Measurements from ENCODE around the gene HAUS7.

The HAUS7 gene

DNA sequence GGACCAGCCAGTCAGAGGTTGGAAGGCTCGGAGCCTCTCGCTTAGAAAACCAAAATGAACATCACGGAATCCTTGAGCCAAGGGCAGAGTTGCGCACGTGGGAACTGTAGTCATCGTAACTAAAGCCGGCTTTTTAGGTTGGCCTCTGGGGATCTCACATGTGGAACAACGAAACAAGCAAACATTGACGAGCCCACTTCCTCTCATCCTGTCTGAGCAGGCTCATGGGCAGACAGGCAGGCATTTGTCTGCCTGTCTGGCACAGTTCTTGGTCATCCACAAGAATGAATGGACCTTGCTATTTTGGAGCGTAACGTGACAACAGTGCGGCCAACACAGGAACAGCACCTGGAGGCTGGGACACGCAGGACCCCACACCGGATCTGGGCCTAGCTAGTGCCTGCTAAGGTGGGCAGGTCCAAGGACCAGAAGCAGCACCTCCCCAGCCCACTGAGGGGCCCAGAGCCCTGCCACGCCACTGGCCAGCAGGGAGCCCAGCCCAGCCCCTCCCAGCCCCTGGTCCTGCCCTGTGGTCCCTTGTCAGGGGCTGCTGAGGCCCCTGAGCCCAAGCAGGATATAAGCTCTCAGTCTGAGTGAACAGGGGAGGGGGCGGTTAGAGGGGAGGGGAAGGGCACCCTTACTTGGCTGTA lies 15.3 kb downstream of the HAUS7 start:
- no peak for DNase-seq (ENCODE audit: low read depth)

DNA sequence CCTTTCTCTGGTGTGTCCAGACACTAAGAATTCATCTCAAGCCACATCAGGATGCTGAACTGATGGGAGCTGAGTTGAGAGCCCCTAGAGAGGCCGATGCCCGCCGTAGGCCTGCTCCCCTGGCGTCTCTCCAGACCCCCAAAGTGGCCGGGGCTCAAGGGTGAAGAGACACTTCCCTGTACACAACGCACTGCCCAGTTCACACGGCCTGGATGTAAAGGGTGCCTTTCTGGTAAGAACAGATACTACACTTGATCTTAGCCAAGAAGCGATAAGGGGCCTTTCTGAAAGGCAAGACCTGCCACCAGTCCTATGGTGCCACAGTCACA lies 19.5 kb downstream of the HAUS7 start:
- no peak for DNase-seq (ENCODE audit: low read depth)

DNA sequence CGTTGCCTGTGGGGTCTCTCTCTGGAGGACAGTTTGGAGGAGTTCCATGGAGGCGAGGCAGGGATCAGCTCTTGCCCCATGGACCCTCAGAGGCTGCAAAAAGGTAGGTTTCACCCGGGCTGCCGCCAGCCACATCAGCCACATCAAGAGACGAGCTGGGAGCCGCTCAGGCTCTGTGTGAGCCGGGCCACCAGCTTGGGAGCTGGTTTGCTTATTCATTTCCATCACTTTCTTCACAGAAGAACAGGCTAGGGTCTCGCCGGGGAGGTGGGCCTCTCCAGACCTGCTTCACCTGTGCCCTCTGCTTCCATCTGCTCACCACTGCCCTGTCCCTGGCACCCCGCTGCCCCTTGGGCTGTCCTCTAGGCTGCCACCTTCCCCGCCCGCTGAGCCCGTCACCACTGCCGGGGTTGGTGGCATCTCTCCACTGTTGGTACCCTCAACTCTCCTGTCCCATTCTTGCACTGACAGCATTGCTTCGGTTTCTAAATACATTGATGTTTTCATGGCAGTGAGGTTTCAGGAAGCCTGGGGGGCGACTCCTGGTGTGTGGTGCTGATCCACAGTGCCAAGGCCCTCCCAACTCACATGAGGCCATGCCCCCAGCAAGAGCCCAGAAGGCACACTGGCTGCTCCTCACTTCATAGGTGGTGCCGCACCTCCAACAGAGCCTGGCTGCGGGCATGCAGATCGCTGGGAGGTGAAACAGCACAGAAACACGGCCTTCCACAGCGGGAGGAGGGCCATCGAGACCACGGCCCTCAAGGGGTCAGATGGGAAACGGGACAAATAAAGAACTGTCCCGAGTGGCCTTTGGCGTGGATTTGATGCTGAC lies 20.0 kb downstream of the HAUS7 start:
- no peak for DNase-seq (ENCODE audit: low read depth)

DNA sequence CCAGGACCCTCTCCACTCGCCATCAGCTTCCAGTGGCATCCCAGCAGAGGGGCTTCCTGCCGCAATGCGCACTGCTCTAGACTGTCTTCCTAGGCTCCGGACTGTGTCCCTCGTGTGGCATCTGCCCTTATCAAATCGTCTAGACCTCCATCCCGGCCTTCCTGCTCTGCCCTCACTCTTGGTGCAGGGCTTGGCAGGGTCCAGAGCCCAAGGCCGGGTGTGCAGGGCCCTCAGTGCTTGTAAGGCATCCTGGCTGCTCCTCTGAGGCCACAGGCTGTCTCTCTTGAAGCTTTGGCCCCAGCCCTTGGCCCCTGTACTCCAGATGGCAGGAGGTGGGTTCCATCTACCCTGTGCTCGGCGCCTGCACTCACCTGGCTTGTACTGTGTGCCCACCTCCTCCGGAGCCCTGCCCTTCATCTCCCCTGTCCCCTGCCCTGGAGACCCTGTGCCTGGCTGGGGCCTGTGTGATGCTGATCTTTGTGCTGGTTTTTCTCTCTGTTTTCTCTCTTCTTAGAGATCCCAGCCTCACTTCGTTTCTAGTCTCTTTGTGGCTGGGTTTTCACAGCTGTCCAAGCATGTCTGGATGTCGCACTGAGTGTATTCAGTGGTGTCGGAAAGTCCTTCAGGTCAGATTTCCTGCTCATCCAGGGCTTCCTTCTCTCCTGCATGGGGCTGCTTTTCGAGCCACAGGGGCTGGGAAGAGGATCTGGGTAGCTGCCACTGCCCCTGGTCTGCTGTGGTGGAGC lies 20.8 kb downstream of the HAUS7 start:
- DNase-seq (ENCODE audit: low read depth), result no peak

DNA sequence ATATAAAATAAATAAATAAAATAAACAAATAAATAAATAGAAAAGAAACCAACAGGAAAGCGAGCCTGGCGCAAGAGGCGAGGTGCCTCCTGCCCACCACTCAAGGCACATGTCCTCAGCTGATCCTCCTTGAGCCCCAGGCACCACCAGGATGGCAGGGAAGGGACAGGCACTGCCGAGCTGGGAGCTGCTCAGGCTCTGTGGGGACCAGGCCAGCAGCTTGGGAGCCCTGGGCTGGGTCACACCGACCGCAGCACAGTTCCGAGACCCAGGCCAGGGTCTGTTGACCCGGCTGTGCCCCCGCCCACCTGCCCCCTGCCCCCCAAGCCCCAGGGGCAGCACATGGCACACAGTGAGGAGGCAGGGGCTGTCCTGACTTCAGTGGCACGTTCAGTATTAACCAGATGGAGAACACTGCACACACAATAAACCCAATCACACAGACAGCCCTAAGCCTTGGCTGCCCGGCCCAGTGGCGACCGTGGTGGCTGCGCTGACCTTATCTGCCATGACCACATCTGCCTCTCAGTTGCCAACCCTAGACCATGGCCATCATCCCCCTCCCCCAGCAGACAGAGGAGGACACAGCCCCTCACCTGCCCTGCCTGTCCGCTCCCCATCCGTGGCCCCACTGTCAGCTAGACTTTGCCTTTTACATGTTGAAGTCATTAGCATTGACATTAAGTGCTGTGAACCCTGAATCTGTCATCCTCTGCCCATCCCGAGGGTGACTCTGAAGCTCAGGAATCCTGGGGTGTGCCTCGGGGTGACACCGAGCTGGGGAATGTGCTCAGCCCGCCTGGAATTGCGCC lies 21.6 kb downstream of the HAUS7 start:
- no peak for DNase-seq (ENCODE audit: low read depth)

DNA sequence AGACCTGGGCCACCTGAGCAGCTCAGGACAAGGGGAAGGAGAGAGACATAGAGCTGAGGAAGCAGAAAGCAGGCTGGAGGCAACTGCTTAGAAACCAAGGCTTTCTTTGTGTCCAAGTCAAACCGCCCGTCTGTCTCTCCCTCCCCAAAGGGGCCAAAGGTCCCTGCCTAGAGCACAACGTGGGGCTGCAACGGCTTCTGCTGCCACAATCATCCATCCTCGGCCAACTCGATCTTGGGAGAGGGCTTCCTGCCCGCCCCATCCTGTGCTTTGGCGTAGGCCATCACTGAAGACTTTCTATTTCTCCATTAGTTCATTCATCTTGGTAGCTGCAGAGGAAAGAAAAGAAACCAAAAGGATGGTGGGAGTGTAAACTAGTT lies 22.8 kb downstream of the HAUS7 start:
- DNase-seq (ENCODE audit: low read depth), result no peak

DNA sequence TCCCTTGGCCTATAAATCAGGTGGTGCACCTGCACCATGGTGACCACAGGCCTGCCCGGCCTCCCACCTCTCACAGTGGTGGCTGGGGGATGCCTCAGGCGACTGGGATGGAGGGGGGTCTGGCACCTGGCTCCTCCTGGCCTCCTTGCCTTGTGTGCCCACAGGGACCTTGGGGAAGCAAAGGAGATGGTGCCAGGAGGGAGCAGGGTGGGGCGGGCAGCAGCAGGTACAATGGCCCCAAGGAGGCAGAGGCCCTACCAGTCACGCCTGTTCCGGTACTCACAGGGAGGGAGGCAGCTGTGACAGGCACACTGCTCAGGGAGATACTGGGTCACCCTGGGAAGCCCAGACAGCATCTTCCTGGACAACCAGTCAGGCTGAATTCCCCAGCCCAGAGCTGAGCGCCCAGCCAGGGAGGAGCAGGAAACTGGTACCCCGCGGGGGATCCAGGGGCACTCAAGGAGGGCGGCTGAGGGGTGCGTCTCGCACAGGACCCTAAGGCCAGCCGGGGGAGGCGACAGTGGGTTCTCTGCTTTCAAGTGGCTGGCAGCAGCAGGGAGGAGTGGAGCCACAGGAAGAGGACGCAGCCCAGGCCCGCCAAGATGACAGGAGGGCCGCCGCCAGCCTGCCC lies 23.3 kb downstream of the HAUS7 start:
- no peak for DNase-seq (ENCODE audit: low read depth)

DNA sequence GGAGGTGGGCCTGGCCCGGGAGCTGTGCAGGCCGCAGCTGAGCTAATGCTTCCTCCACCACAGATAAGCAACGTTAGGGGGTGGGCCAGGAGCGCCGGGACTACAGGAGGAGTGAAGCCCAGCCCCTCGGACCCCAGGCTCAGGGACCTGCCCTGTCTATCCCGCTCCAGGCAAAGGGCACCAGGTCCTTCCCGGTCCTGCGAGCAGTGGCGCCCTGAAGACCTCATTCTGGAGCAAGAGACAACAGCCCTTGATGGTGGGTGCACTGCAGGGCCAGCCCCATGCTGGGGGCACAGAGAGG lies 23.8 kb downstream of the HAUS7 start:
- no peak for DNase-seq (ENCODE audit: low read depth)

DNA sequence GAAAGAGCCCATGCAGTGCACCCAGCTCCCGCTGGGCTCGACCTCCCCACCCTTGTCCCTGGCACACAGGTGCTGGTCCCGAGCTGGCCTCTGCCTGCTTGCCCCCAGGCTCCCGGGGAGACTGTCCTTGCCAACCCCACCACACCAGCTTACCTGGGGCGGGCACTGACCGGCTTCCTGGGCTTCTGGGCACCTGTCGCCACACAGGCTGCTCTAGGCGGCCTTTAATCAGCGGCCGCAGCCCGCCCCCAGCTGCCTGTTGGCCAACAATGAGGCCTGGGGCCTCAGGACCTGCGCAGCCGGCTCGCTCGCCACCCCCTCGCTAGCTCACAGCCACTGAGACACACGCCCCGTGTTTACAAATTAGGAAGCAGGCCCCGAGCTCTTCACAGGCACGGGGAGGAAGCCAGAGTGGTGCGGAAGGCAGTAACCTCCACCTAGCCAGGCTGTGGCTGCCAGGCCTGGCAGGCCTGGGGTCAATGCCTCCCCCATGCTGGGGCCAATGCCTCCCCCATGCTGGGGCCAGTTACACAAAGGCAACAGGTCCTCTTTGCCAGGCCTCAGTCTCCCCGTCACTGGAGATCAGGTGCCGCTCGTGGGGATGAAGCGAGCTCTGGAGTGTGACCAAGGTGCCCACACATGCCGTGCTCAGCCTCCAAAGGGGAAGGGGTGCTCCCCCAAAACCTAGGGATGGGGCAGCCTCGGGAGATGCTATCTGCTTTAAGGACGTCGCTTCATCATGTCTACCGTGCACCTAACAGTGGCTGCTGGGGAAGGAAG lies 24.3 kb downstream of the HAUS7 start, which contains the start of gene TREX2:
TREX2 (minus strand) TSS at position 201 of the 780 bp plus-strand sequence. CDS start 626 bp downstream, outside the sequence.
- no peak for DNase-seq (ENCODE audit: low read depth)

DNA sequence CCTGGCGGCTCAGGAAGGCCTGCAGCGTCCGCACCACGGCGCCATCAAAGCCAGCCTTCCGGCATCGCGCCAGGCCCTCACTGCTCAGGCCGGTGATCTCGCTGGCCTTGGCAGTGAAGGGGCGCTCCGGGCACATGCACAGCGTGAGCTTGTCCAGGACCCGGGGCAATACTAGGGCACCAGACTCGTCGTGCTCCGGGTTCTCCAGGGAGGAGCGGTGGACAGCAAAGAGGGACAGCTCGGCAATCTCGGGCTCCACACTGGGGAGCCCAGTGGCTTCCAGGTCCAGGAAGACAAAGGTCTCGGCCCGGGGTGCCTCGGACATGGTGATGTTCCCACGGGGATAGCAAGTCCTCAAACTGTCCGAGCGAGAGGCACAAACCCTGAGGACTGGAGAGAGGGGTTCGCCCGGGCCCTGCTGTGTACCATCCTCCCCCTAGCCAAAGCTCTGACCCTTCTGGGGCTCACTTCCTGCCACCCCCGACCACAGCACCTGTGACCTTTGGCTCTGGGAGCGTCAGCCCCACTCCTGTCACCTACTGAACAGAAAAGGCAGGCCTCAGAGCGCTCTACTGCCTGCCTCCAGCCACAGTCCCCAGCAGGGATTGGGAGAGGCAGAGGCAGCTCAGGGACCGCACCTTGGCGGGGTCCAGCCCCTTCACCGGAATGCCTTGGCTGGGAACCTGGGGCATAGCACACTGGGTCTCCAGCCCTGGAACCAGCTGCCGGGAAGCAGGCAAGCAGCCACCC lies 25.1 kb downstream of the HAUS7 start:
- no peak for DNase-seq (ENCODE audit: low read depth)

DNA sequence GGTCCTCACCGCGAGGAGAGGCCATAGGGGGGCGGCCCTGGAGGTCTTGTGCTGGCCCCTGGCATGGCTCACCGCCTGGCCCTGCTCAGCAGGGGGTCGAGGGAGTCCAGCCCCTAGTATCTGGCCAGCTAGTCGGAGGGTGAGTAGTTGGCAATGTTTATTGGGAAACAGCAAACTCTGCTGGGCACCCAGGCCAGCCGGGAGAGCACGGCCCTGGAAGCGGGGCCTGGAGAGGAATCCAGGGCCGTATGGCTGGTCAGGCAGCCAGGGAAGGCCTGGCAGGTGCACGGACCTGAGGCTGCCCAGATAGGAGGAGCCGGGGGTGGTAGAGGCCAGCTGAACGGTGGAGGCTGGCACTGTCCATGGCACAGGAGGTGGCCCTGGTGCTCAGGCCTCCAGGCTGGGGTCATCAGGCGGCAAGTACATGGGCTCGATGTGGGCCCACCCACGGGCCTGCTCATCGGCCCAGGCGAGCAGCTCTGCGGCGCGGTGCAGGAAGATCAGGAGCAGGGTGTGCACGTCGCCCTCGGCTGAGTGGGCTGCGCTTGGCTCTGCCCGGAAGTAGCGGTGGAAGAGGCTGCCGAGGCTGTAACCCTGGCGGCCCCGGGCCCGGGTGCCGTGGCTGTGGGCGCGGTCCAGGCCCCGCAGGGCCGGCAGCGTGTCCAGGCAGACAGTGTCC lies 25.9 kb downstream of the HAUS7 start:
- DNase-seq (ENCODE audit: low read depth), result no peak

DNA sequence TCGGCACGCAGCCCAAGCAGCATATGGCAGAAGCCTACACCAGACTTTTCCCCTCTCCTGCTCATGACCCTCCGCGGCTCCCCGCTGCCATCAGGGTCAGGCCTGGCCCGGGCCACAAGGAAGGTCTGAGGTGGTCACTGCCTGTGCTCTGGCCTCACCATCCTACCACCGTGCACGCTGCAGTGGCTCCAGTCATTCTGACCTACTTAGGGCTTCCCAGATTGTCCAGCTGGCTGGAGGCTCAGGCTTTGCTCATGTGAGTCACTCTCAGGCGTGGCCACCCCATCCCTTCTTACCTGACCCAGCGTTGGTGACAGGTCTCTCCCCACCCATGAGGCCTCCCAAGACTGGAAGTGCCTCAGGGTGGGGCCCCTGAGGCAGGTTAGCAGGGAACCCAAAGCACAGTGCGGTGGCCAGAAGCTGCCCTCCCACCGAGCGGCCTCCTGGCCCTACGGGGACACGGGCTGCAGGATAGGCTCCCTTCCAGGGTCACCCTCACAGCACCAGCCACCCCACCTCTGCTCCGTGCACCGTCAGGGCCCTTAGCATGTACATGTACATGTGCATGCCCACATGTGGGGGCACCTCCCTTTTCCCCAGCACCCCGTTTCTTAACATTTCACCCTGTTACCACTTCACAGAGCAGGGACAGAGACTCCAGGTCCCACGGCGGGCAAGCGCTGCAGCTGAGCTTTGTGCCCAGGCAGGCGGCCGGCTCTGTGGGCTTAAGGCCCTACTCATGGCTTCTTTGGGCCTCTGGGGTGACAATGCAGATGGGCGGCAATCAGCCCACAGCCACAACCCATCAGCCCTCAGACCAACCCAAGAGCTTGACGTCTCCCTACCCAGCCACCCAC lies 26.7 kb downstream of the HAUS7 start:
- no peak for DNase-seq (ENCODE audit: low read depth)

DNA sequence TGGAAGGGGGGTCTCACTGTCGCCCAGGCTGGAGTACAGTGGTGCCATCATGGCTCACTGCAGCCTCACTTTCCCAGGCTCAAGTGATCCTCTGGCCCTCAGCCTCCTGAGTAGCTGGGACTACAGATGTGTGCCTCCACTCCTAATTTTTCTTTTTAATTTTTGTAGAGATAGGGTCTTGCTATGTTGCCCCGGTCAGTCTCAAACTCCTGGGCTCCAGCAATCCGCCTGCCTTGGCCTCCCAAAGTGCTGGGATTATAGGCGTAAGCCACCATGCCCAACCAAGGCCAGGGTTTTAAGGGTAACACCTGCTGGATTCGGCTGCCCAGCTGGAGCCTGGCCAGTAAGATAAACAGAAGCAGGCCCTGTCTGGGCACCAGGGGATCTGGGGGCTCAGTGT lies 27.9 kb downstream of the HAUS7 start:
- no peak for DNase-seq (ENCODE audit: low read depth)

DNA sequence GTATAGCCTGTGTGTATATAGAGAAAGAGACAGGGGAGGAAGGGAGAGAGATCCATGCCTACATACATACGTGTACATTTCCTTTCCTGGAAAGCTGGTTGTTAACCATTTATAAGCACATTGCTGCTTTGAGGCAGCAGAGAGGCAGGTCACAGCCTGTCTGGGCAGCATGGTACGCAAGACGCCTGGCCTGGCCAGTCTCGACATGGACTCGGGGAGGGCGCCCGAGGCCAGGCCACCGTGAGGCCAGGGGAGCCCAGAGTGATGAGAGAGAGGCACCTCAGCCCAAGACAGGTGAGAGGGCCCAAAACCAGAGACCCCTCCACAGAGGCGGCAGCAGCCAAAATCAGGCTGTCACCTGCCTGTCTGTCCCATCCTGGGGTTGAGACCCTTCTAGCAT lies 28.4 kb downstream of the HAUS7 start:
- no peak for DNase-seq (ENCODE audit: low read depth)

DNA sequence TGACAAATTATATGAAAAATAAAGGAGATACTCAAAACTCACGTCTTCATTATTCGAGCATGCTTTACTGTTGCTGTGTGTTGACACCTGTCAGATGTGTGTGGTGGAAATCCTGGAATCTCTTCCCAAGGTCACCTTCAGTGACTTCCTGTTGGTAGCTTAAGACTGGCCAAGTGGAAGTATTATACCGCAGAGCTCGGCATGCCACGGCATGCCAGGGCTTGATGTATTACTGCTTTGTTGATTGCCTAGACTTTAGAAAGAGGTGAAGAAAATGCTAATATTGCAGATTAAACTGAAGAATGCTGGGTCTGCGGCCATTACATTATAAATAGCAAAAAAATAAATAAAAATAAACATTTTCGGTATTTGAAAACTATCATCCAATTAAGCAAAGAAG lies 29.1 kb downstream of the HAUS7 start:
- DNase-seq (ENCODE audit: low read depth), result no peak

DNA sequence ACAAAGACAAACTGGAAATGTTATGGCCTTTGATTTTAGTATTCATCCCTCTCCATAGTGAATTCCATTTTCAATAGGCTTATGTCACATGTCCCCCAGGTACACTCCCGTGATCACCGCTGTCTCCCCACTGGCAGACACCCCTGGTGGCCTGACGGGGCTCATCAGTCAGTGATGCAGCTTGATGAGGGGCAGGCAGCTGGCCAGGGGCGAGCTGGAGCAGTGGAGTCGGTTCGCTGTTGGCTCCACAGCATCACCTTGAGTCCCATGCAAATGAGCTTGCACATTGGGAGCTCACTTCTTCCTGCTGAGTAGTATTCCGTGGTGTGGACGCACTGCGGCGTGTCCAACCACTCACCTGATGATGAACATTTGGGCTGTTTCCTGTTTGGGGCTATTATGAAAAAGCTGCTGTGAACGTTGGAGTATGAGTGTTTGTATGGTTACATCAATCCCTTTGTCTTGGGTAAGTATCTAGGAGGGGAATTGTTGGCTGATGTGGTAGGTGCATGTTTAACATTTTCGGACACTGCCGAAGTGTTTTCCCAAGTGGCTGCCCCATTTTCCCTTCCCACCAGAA lies 29.7 kb downstream of the HAUS7 start:
- no peak for DNase-seq (ENCODE audit: low read depth)

DNA sequence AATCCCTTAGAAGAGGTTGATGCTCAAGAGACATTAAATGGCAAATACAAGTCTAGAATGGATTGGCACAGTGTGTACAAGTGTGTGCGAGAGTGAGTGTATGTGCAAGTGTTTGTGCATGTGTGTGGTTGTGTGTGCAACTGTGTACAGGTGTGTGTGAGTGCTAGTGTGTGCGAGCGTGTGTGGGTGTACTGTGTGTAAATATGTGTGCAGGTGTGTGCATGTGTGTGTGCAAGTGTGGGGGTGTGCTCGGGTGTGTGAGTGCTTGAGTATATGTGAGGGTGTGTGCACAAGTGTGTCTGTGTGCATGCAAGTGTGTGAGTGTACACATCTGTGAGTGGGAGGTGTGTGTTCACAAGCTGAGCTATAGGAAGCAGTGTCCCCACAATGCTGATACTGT lies 30.4 kb downstream of the HAUS7 start:
- no peak for DNase-seq (ENCODE audit: low read depth)

DNA sequence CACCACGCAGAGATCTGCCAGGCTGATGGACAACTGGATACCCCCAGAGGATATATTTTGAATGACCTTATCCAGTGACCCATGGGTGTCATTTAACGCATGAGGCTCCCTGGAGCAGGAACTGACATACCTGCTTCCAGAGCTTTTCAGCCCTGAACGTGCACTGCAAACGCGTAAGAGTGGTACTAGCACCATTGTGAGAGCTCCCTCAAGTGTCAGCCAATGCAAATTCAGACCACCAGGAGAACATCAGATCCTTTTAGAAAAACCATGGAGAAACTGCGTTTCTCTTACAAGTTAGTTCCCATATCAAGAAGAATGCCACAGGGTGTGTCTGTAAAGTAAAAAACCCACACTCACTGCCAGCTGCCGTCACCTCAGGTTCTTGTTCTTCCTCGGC lies 31.8 kb downstream of the HAUS7 start:
- no peak for DNase-seq (ENCODE audit: low read depth)

DNA sequence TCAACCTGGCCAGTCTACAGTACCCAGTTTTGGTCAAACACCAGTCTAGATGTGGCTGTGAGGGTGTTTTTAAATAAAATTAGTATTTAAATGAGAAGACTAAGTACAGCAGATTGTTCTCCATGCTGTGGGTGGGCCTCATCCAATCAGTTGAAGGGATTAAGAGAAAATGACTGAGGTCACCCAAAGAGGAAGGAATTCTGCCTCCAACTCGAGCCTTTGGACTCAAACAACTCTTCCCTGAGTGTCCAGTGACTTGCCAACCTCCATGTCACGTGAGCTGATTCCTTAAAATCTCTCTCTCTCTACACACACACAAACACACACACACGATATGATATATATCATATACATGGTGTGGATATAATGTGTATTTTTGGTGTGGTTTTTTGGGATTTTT lies 34.5 kb downstream of the HAUS7 start:
- DNase-seq (ENCODE audit: low read depth), result no peak

Measured in activated T-helper 9 cell treated with anti-CD3 and anti-CD28 coated beads, Interleukin-2, amount 50 U/mL, for 16 hours (primary cell).